NCI-H526 (cell line): ENCODE results near the gene P3H2.

Source experiments
- DNase-seq, 2 experiments: peaks; one replicate each; lab custom pipeline; 2025; lab: John Stamatoyannopoulos, UW

P3H2 gene

GRCh38 chr3:190053919-190054672 lies 66.6 kb downstream of the P3H2 start:
- no peak for DNase-seq

- DNase-seq: no peak
Measured at GRCh38 chr3:190051641-190052040, 69.1 kb downstream of the P3H2 start.

- DNase-seq: no peak
Measured at GRCh38 chr3:190048932-190049441, 71.7 kb downstream of the P3H2 start.

- DNase-seq: no peak
Measured at GRCh38 chr3:190044974-190045373, 75.7 kb downstream of the P3H2 start.

GRCh38 chr3:190044142-190044541 lies 76.6 kb downstream of the P3H2 start:
- no peak for DNase-seq

- DNase-seq: no peak
Measured at GRCh38 chr3:190043741-190044140, 77.0 kb downstream of the P3H2 start.

- no peak for DNase-seq
Measured at GRCh38 chr3:190042558-190042957, 78.1 kb downstream of the P3H2 start.

- DNase-seq: no peak
Measured at GRCh38 chr3:190041333-190042041, 79.2 kb downstream of the P3H2 start.

- DNase-seq: no peak
Measured at GRCh38 chr3:190040145-190040544, 80.6 kb downstream of the P3H2 start.

- no peak for DNase-seq
Measured at GRCh38 chr3:190038050-190038933, 82.4 kb downstream of the P3H2 start.

GRCh38 chr3:190036631-190037030 lies 84.1 kb downstream of the P3H2 start:
- no peak for DNase-seq

- no peak for DNase-seq
Measured at GRCh38 chr3:190034446-190034845, 86.3 kb downstream of the P3H2 start.

GRCh38 chr3:190032923-190033322 lies 87.8 kb downstream of the P3H2 start:
- DNase-seq: peak in 1 of 2 experiments; percentile 5

GRCh38 chr3:190031887-190032752 lies 88.6 kb downstream of the P3H2 start:
- DNase-seq: no peak

- DNase-seq: no peak
Measured at GRCh38 chr3:190027116-190027515, 93.6 kb downstream of the P3H2 start.

GRCh38 chr3:190026154-190026553 lies 94.5 kb downstream of the P3H2 start:
- DNase-seq: no peak

- no peak for DNase-seq
Measured at GRCh38 chr3:190024912-190025311, 95.8 kb downstream of the P3H2 start.

- no peak for DNase-seq
Measured at GRCh38 chr3:190019844-190020243, 100.9 kb downstream of the P3H2 start.

GRCh38 chr3:190019006-190019405 lies 101.7 kb downstream of the P3H2 start:
- DNase-seq: no peak

- no peak for DNase-seq
Measured at GRCh38 chr3:190018460-190018859, 102.2 kb downstream of the P3H2 start.
